Measurements from ENCODE around the gene DGCR6.

DGCR6 gene

GRCh38 chr22:18961201-18961600, 55.1 kb downstream of the DGCR6 start:
- peak; percentile 38 for DNase-seq
